Measurements from ENCODE around the gene SNX30.

The SNX30 gene

GRCh38 chr9:112786829-112787520 lies 36.4 kb downstream of the SNX30 start:
- H3K9ac ChIP-seq (ENCODE audit: low read depth, low read length), result no peak overlapping the region
- H3K4me1 ChIP-seq (ENCODE audit: control insufficient read depth, insufficient read depth, low read length), result no peaks in the 10 kb centered on the region
- H3K36me3 ChIP-seq (ENCODE audit: insufficient read depth, low read length), result no peaks in the 10 kb centered on the region
- H3K27me3 ChIP-seq (ENCODE audit: control insufficient read depth, insufficient read depth, low read length), result no peaks in the 10 kb centered on the region
- H3K9me3 ChIP-seq (replicated peaks; ENCODE audit: low read length), result no peaks in the 10 kb centered on the region
- no peak overlapping the region for H3K4me3 ChIP-seq (ENCODE audit: low read length)
- no peak overlapping the region for H3K4me2 ChIP-seq (ENCODE audit: low read length)

DNA sequence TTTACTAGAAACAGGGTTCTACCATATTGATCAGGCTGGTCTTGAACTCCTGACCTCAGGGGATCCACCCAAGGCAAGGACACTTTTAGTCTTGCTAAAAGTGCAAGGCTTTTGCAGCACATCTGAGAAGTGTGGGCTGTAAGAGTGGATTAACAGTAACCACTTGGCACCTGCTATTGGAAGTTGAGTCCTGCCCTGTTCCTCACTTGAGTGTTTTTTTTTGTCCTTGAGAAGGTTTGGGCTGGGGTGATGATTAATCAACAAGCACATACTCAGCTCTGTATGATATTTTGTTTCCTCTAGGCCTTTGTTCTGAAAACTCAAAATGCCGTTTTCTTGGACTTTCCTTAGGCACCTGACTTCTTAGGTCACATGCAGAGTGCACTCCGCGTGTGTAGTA lies 37.4 kb downstream of the SNX30 start:
- no peaks in the 10 kb centered on the region for H3K27me3 ChIP-seq (ENCODE audit: control insufficient read depth, insufficient read depth, low read length)
- H3K4me1 ChIP-seq (ENCODE audit: control insufficient read depth, insufficient read depth, low read length), result no peaks in the 10 kb centered on the region
- H3K4me3 ChIP-seq (ENCODE audit: low read length), result no peak overlapping the region
- no peak overlapping the region for H3K4me2 ChIP-seq (ENCODE audit: low read length)
- H3K9me3 ChIP-seq (replicated peaks; ENCODE audit: low read length), result no peaks in the 10 kb centered on the region
- H3K36me3 ChIP-seq (ENCODE audit: insufficient read depth, low read length), result no peaks in the 10 kb centered on the region
- no peak overlapping the region for H3K9ac ChIP-seq (ENCODE audit: low read depth, low read length)

DNA sequence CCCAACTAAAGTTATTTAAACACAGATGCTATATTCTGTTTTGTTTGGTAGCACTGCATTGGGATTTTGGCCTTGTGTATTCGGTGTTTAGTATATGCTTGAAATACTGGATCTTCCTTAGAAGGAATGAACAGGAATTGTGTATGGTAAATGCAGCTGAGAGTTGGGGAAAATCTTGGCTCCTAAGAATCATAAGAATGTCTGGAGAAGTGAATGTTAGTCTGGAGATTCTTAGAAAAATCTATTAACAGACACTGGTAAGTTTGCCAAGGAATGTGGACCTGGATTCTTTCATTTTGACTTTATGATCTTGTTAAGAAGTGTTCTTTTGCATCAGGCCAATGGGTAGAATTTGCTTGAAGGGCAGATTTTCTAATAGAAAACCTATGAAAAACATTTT lies 38.9 kb downstream of the SNX30 start:
- H3K4me2 ChIP-seq (ENCODE audit: low read length), result no peak overlapping the region
- H3K9me3 ChIP-seq (replicated peaks; ENCODE audit: low read length), result no peaks in the 10 kb centered on the region
- no peaks in the 10 kb centered on the region for H3K4me1 ChIP-seq (ENCODE audit: control insufficient read depth, insufficient read depth, low read length)
- H3K9ac ChIP-seq (ENCODE audit: low read depth, low read length), result no peak overlapping the region
- H3K36me3 ChIP-seq (ENCODE audit: insufficient read depth, low read length), result no peaks in the 10 kb centered on the region
- no peaks in the 10 kb centered on the region for H3K27me3 ChIP-seq (ENCODE audit: control insufficient read depth, insufficient read depth, low read length)
- no peak overlapping the region for H3K4me3 ChIP-seq (ENCODE audit: low read length)

DNA sequence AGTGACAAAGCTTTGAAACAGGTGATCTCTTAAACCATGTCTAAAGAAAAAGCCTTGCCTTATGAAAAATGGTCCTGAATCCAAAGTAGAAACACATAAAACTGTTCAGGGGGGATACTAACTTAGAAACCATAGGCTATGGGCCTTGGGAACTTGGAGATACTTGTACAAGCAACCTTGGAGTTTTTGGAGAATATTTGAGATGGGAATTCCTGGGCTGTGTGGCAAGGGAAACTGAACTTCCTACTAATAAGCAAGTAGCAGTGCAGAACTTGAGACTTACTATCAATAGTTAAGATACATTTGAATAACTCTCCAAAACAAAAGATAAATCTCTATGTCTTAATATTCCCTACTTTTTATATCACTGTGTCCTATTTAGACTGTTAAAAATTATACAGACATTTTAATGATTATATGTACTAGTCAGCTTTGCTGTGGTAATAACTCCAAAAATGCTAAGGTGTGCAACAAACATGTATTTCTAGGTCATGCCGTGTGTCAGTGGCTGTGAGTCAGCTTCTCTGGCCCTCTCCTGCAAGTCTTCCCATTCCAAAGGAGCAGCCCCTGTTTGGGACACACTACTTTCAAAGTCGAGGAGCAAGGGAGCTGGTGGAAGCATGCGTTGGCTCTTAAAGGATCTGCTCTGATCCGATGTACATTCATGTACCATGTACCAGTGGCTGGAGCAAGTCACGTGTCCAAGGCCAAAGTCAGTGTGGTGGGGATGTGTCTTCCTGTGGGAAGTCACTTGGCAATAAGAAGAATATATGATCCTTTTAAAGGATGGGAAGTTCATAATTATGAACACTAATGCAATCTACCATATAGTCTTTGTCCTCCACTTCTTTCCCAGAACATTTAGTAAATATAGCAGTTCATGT lies 39.6 kb downstream of the SNX30 start:
- Histone ChIP-seq H3K9me3 (replicated peaks; ENCODE audit: low read length) (no peaks in the 10 kb centered on the region), H3K4me1 (ENCODE audit: control insufficient read depth, insufficient read depth, low read length) (no peaks in the 10 kb centered on the region), H3K9ac (ENCODE audit: low read depth, low read length) (no peak overlapping the region), H3K4me2 (ENCODE audit: low read length) (no peak overlapping the region), H3K36me3 (ENCODE audit: insufficient read depth, low read length) (no peaks in the 10 kb centered on the region), H3K27me3 (ENCODE audit: control insufficient read depth, insufficient read depth, low read length) (no peaks in the 10 kb centered on the region), H3K4me3 (ENCODE audit: low read length) (no peak overlapping the region)

DNA sequence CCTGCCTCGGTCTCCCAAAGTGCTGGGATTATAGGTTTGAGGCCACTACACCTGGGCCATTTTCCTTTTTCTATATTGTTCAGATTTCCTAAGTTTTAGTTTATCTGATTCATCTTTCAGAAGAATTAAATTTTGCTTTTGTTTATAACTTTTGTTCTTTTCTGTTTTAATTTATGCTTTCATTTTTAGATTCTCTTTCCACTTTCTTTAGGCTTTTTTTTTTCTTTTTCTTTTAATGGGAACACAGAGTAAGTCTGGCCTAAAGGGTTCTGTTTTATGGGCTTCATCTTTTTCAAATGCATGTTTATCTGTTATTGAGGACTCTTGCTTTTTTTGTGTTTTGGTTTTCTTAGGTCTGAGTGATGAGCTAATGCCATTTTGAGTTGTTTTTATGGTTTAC lies 42.1 kb downstream of the SNX30 start:
- H3K4me2 ChIP-seq (ENCODE audit: low read length), result no peak overlapping the region
- H3K9ac ChIP-seq (ENCODE audit: low read depth, low read length), result no peak overlapping the region
- H3K36me3 ChIP-seq (ENCODE audit: insufficient read depth, low read length), result no peaks in the 10 kb centered on the region
- no peaks in the 10 kb centered on the region for H3K4me1 ChIP-seq (ENCODE audit: control insufficient read depth, insufficient read depth, low read length)
- no peaks in the 10 kb centered on the region for H3K9me3 ChIP-seq (replicated peaks; ENCODE audit: low read length)
- H3K4me3 ChIP-seq (ENCODE audit: low read length), result no peak overlapping the region
- H3K27me3 ChIP-seq (ENCODE audit: control insufficient read depth, insufficient read depth, low read length), result no peaks in the 10 kb centered on the region

DNA sequence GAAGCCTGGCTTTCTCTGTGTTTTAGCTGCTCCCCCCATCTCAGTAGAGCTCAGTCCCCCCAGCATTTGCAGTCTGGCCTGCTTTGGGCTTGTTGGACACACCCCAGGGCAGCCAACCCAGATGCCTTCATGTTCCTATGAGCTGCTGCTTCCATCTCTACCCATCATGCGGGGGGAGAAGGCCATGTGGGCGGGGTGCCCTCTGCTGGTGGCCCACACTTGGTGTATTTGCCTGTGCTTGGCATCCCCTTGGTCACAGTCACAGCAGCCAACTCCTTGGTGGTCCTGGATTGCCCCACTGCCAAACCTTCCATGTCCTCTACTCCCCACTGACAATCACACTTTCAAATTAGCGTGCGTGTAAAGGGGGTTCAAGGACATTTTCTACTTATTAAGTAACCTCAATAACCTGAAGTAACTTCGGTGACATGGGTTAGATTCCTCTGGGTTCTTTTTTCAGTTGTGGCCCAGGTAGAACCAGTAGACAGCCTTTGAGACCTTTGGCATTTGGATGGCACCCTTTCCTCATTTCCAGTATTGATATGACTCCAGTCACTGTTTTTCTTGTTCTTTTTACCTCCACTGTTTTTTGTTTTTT lies 42.8 kb downstream of the SNX30 start:
- H3K36me3 ChIP-seq (ENCODE audit: insufficient read depth, low read length), result no peaks in the 10 kb centered on the region
- no peaks in the 10 kb centered on the region for H3K4me1 ChIP-seq (ENCODE audit: control insufficient read depth, insufficient read depth, low read length)
- H3K9me3 ChIP-seq (replicated peaks; ENCODE audit: low read length), result no peaks in the 10 kb centered on the region
- H3K9ac ChIP-seq (ENCODE audit: low read depth, low read length), result no peak overlapping the region
- no peak overlapping the region for H3K4me2 ChIP-seq (ENCODE audit: low read length)
- no peaks in the 10 kb centered on the region for H3K27me3 ChIP-seq (ENCODE audit: control insufficient read depth, insufficient read depth, low read length)
- H3K4me3 ChIP-seq (ENCODE audit: low read length), result no peak overlapping the region

GRCh38 chr9:112794731-112795130 lies 44.2 kb downstream of the SNX30 start:
- Histone ChIP-seq H3K9me3 (replicated peaks; ENCODE audit: low read length) (no peaks in the 10 kb centered on the region), H3K27me3 (ENCODE audit: control insufficient read depth, insufficient read depth, low read length) (no peaks in the 10 kb centered on the region), H3K4me1 (ENCODE audit: control insufficient read depth, insufficient read depth, low read length) (no peaks in the 10 kb centered on the region), H3K9ac (ENCODE audit: low read depth, low read length) (no peak overlapping the region), H3K36me3 (ENCODE audit: insufficient read depth, low read length) (no peaks in the 10 kb centered on the region), H3K4me2 (ENCODE audit: low read length) (no peak overlapping the region), H3K4me3 (ENCODE audit: low read length) (no peak overlapping the region)

DNA sequence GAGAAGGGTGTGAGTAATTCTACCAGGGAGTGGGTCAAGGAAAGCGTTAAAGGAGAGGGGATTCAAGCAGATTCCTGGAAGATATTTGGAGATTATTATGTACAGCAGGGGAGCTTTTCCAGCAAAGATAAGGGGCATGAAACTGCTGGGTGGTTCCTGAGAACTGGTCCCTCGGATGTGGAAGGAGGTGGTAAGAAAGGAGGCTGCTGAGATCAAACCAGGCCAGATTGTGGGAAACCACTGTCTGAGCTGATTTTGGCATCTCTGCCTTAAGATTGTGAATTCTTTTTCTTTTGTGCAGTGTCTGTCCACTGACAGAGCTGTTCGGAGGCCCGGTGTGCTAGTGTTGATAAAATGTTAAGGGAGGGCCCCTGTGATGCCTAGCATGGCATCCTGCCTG lies 45.4 kb downstream of the SNX30 start:
- Histone ChIP-seq H3K4me3 (ENCODE audit: low read length) (no peak overlapping the region), H3K27me3 (ENCODE audit: control insufficient read depth, insufficient read depth, low read length) (no peaks in the 10 kb centered on the region), H3K4me2 (ENCODE audit: low read length) (no peak overlapping the region), H3K9ac (ENCODE audit: low read depth, low read length) (no peak overlapping the region), H3K4me1 (ENCODE audit: control insufficient read depth, insufficient read depth, low read length) (no peaks in the 10 kb centered on the region), H3K9me3 (replicated peaks; ENCODE audit: low read length) (no peaks in the 10 kb centered on the region), H3K36me3 (ENCODE audit: insufficient read depth, low read length) (no peaks in the 10 kb centered on the region)

- Histone ChIP-seq H3K36me3 (ENCODE audit: insufficient read depth, low read length) (no peaks in the 10 kb centered on the region), H3K9ac (ENCODE audit: low read depth, low read length) (no peak overlapping the region), H3K4me3 (ENCODE audit: low read length) (no peak overlapping the region), H3K9me3 (replicated peaks; ENCODE audit: low read length) (no peaks in the 10 kb centered on the region), H3K27me3 (ENCODE audit: control insufficient read depth, insufficient read depth, low read length) (no peaks in the 10 kb centered on the region), H3K4me2 (ENCODE audit: low read length) (no peak overlapping the region), H3K4me1 (ENCODE audit: control insufficient read depth, insufficient read depth, low read length) (no peaks in the 10 kb centered on the region)
Measured at GRCh38 chr9:112796485-112796884, 45.9 kb downstream of the SNX30 start.

- H3K4me2 ChIP-seq (ENCODE audit: low read length), result no peak overlapping the region
- H3K9me3 ChIP-seq (replicated peaks; ENCODE audit: low read length), result no peaks in the 10 kb centered on the region
- no peaks in the 10 kb centered on the region for H3K36me3 ChIP-seq (ENCODE audit: insufficient read depth, low read length)
- no peaks in the 10 kb centered on the region for H3K4me1 ChIP-seq (ENCODE audit: control insufficient read depth, insufficient read depth, low read length)
- H3K27me3 ChIP-seq (ENCODE audit: control insufficient read depth, insufficient read depth, low read length), result no peaks in the 10 kb centered on the region
- H3K9ac ChIP-seq (ENCODE audit: low read depth, low read length), result no peak overlapping the region
- H3K4me3 ChIP-seq (ENCODE audit: low read length), result no peak overlapping the region
Measured at GRCh38 chr9:112809351-112809848, 58.8 kb downstream of the SNX30 start.

GRCh38 chr9:112809906-112810305 lies 59.3 kb downstream of the SNX30 start:
- Histone ChIP-seq H3K4me2 (ENCODE audit: low read length) (no peak overlapping the region), H3K9ac (ENCODE audit: low read depth, low read length) (no peak overlapping the region), H3K4me1 (ENCODE audit: control insufficient read depth, insufficient read depth, low read length) (no peaks in the 10 kb centered on the region), H3K27me3 (ENCODE audit: control insufficient read depth, insufficient read depth, low read length) (no peaks in the 10 kb centered on the region), H3K4me3 (ENCODE audit: low read length) (no peak overlapping the region), H3K36me3 (ENCODE audit: insufficient read depth, low read length) (no peaks in the 10 kb centered on the region), H3K9me3 (replicated peaks; ENCODE audit: low read length) (no peaks in the 10 kb centered on the region)
